T-helper 2 cell treated with Interferon-gamma antibody and Interleukin-4, amounts not matched to agents 5 μg/mL and 100 μg/mL, for 36 hours (primary cell): ENCODE data around the gene GALNT16.
"Not testable (repeated sequence)": the region's sequence is repeated elsewhere in the genome, so short reads cannot be mapped to it uniquely, and the experiment has no call there.

ENCODE experiments used
- DNase-seq: peaks from one replicate; pipeline ENCODE4 v3.0.0; 2021; ENCODE audit warnings: low spot score
- H3K27ac Mint-ChIP-seq: one replicate; pipeline ENCODE4 v1.8.0; 2021; ENCODE audit warnings: mild to moderate bottlenecking, mixed read lengths
- H3K27me3 Mint-ChIP-seq: one replicate; pipeline ENCODE4 v1.8.0; 2021; ENCODE audit warnings: low read depth, mixed read lengths
- H3K36me3 Mint-ChIP-seq: one replicate; pipeline ENCODE4 v1.8.0; 2021; ENCODE audit warnings: low read depth, mixed read lengths
- H3K4me1 Mint-ChIP-seq: one replicate; pipeline ENCODE4 v1.8.0; 2021; ENCODE audit warnings: low read depth, mixed read lengths
- H3K4me3 Mint-ChIP-seq: one replicate; pipeline ENCODE4 v1.8.0; 2022; ENCODE audit warnings: mild to moderate bottlenecking, moderate library complexity, mixed read lengths
- H3K9me3 Mint-ChIP-seq: one replicate; pipeline ENCODE4 v1.8.0; 2021; ENCODE audit warnings: mixed read lengths

Gene GALNT16

GRCh38 chr14:69284170-69284569, 24.2 kb downstream of the GALNT16 start:
- Mint-ChIP-seq H3K27ac (no peak overlapping the region), H3K4me3 (no peak overlapping the region), H3K27me3 (peaks cover 5% of the 10 kb centered on the region), H3K36me3 (no peaks in the 10 kb centered on the region), H3K4me1 (no peaks in the 10 kb centered on the region), H3K9me3 (no peaks in the 10 kb centered on the region)
- DNase-seq = no peak

DNA sequence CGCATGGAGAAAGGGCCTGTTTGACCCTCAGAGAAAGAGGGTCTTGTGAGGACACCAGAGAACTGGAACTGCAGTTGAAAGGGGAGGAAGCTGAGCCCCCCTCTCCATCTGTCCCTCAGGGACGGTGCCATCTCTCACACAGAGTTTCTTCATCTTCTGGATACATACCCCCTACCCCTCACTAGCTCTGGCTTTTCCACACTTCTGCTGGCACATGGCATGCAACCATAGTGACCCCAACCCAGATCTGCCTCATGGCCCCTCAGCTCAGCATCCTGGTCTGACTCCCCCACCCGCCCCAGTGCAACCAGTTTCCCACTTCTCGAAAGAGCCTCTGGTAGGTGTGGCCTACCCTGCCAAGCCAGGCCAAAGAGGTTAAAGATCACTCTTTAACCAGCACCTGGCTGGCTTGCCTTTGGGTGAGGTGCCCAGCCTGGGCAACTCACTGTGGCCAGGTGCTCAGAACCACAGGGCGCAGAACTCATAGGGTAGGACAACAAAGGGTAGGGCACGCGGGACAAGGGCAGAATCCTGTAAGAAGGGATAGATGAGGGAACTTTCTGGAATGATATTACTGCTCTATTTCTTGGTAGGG, 25.8 kb downstream of the GALNT16 start:
- no peak overlapping the region for H3K4me3 Mint-ChIP-seq
- peaks cover 2% of the 10 kb centered on the region for H3K27me3 Mint-ChIP-seq
- H3K4me1 Mint-ChIP-seq = no peaks in the 10 kb centered on the region
- H3K27ac Mint-ChIP-seq = no peak overlapping the region
- DNase-seq = no peak
- H3K36me3 Mint-ChIP-seq = no peaks in the 10 kb centered on the region
- no peaks in the 10 kb centered on the region for H3K9me3 Mint-ChIP-seq

- Mint-ChIP-seq H3K4me3 (no peak overlapping the region), H3K4me1 (no peaks in the 10 kb centered on the region), H3K27me3 (peaks cover under 1% of the 10 kb centered on the region), H3K9me3 (no peaks in the 10 kb centered on the region), H3K36me3 (no peaks in the 10 kb centered on the region), H3K27ac (no peak overlapping the region)
- DNase-seq = no peak
Measured at GRCh38 chr14:69287098-69288010, 27.4 kb downstream of the GALNT16 start.

DNA sequence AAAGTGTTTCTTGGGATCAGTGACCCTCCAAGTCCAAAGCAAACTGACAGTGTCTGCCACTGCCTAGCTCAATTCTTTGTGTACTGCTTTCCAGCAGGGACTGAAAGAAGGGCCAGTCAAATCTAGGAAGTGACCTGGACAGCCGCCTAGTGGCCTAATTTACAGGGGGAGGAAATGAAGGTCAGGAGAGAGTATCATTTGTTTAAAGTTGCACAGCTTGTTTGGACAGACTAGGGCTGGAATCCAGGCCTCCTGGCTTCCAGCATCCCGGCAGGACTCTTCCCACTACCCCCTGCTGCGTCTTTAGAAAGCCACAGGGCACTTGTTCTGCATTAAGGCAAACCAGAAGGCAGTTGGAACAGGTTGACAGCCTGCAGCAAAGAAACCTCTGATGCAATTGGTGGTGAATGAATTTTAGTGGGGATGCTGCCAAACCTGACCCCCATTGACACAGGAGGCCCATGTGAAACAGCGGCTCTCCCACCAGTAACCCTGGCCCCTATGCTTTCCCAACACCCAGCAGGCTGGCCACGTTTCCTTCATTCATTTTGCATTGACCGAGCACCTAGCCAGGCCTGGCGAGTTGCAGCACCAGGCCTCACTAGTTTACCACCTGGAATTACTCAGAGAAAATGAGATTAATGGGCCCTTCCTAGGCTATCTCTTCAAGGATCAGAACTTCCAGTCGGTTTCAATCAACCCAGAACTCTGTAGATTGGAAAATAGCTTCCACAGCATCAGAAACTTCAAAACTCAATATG, 28.2 kb downstream of the GALNT16 start:
- no peaks in the 10 kb centered on the region for H3K9me3 Mint-ChIP-seq
- H3K4me1 Mint-ChIP-seq = no peaks in the 10 kb centered on the region
- no peak overlapping the region for H3K27ac Mint-ChIP-seq
- H3K27me3 Mint-ChIP-seq = peaks cover 3% of the 10 kb centered on the region
- DNase-seq = no peak
- H3K4me3 Mint-ChIP-seq = no peak overlapping the region
- H3K36me3 Mint-ChIP-seq = no peaks in the 10 kb centered on the region

GRCh38 chr14:69288956-69289705, 29.2 kb downstream of the GALNT16 start:
- no peak for DNase-seq
- no peaks in the 10 kb centered on the region for H3K9me3 Mint-ChIP-seq
- no peaks in the 10 kb centered on the region for H3K4me1 Mint-ChIP-seq
- H3K27ac Mint-ChIP-seq = no peak overlapping the region
- H3K27me3 Mint-ChIP-seq = peaks cover 3% of the 10 kb centered on the region
- no peaks in the 10 kb centered on the region for H3K36me3 Mint-ChIP-seq
- H3K4me3 Mint-ChIP-seq = no peak overlapping the region

DNA sequence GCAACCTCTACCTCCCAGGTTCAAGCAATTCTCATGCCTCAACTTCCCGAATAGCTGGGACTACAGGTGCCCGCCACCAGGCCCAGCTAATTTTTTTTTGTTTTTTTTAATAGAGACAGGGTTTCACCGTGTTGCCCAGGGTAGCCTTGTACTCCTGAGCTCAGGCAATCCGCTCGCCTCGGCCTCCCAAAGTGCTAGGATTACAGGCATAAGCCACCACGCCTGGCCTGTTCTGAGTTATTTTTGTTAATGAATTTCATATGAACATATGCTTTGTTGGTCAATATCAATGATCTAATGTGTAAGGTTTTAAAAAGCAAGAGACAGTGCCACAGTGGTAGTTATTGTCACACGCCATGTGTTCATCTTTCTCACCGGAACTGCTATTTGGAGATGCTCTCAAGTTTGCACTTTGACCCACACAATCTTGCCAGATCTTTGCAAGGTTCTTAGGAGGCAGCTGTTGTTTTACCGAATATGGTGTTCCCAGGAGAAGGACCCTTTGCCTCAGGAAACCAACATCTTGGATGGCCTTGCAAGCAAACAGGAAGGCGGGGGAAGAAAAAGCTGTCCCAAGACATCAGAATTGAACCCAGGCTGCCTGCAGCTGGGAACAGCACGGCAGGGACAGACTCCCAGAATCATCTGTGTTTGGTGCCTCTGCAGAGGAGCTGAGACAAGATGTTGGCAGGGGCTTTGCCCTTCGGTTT, 30.0 kb downstream of the GALNT16 start:
- Mint-ChIP-seq H3K27ac (no peak overlapping the region), H3K9me3 (no peaks in the 10 kb centered on the region), H3K4me1 (no peaks in the 10 kb centered on the region), H3K36me3 (no peaks in the 10 kb centered on the region), H3K27me3 (peaks cover 3% of the 10 kb centered on the region), H3K4me3 (no peak overlapping the region)
- no peak for DNase-seq

DNA sequence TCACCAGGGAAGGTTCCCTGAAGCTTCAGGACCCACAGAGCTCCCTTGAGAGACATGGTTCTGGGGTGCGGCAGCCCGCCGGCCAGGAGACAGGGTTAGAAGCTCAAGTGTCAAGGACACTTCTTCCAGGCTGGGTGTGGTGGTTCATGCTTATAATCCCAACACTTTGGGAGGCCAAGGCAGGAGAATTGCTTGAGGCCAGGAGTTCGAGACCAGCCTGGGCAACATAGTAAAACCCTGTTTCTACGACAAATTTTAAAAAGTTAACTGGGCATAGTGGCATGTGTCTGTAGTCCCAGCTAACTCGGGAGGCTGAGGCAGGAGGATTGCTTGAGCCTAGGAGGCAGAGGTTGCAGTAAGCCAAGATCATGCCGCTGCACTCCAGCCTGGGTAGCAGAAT, 30.9 kb downstream of the GALNT16 start:
- H3K36me3 Mint-ChIP-seq, DNase-seq, H3K9me3 Mint-ChIP-seq, H3K27ac Mint-ChIP-seq, H3K27me3 Mint-ChIP-seq, H3K4me1 Mint-ChIP-seq, H3K4me3 Mint-ChIP-seq: not testable (repeated sequence)

DNA sequence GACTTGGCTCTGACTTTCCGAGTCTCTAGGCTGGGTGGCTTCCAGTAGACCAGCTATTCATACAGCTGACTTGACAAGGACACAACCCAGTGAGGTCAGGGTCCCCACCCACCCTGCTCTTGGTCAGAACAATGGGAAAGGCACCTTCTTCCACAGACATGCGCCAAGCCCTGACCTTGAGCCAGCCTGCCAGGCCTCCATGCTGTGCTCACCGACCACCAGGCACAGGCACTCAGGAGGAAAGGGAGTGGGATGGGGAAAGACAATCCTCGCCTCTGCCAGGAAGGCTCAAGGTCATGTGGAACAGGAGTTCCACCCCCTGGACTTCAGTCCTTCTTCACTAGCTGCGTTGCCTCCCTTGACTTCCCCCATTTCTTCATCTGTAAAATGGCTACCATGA, 31.4 kb downstream of the GALNT16 start:
- H3K4me1 Mint-ChIP-seq = no peaks in the 10 kb centered on the region
- peaks cover 3% of the 10 kb centered on the region for H3K27me3 Mint-ChIP-seq
- H3K27ac Mint-ChIP-seq = no peak overlapping the region
- DNase-seq = no peak
- H3K9me3 Mint-ChIP-seq = no peaks in the 10 kb centered on the region
- H3K36me3 Mint-ChIP-seq = no peaks in the 10 kb centered on the region
- no peak overlapping the region for H3K4me3 Mint-ChIP-seq

- Mint-ChIP-seq H3K4me3 (no peak overlapping the region), H3K36me3 (no peaks in the 10 kb centered on the region), H3K4me1 (no peaks in the 10 kb centered on the region), H3K27me3 (peaks cover 3% of the 10 kb centered on the region), H3K9me3 (no peaks in the 10 kb centered on the region), H3K27ac (no peak overlapping the region)
- DNase-seq = no peak
Measured at GRCh38 chr14:69291891-69292561, 32.1 kb downstream of the GALNT16 start.

- Mint-ChIP-seq H3K4me3 (no peak overlapping the region), H3K36me3 (no peaks in the 10 kb centered on the region), H3K9me3 (no peaks in the 10 kb centered on the region), H3K27me3 (peaks cover 13% of the 10 kb centered on the region), H3K27ac (no peak overlapping the region), H3K4me1 (no peaks in the 10 kb centered on the region)
- no peak for DNase-seq
Measured at GRCh38 chr14:69298131-69299071, 38.4 kb downstream of the GALNT16 start.

- no peak overlapping the region for H3K4me3 Mint-ChIP-seq
- no peak overlapping the region for H3K27ac Mint-ChIP-seq
- DNase-seq = no peak
- H3K9me3 Mint-ChIP-seq = no peaks in the 10 kb centered on the region
- no peaks in the 10 kb centered on the region for H3K4me1 Mint-ChIP-seq
- H3K36me3 Mint-ChIP-seq = no peaks in the 10 kb centered on the region
- H3K27me3 Mint-ChIP-seq = peaks cover 21% of the 10 kb centered on the region
Measured at GRCh38 chr14:69299286-69300035, 39.5 kb downstream of the GALNT16 start.
